ENCODE results near the gene AQP12B. TPM values are rescaled to one million over a fixed set of nuclear protein-coding genes. Genes with fewer than 3 reads are reported as not detected.

The AQP12B gene
- total RNA-seq, 1 donor from 2014 or later, result not detected

DNA sequence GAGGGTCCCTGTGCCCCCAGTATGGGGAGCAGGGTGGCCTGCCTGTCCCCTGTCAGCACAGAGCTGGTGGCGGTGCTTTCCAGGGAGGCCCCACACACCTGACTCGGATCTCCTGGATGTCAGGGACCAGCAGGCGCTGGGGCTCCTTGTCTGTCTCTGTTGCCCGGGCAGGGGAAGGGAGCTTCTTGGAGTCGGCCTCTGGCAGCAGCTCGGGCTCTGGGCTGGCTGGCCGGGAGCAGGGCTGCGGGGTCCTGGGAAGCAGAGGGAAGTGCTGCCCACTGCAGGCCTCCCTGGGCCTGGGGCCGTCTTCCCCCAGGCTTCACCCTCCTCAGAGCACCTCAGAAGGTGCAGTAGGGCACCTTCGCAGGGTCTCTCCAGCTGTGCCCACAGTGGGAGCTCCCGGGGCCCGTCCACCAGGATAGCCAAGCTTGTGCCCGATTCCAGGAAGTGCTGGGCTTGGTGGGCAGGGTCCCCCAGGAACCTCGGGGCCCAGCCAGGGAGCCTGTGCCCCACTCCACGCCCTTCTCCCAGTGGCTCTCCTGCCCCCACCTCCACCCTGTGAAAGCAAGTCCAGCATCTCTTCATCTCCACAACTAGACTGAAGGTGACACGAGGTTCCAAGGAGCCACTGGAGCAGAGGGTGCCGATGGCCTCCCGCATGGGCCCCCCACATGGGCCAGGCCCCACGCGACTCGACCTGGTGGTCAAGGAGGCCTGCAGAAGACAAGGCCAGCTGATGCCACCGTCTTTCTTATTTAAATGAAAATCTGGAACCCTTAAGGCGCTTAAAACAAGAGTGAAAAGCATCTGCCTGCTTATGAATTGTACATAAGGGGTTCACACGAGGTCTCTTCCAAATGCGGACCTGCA, 37.2 kb upstream of the AQP12B start:
- no peak for ATAC-seq (ENCODE audit: poor library complexity)
- no peak for DNase-seq
- intact Hi-C loops (cut with DNase I), result no loop called here

- DNase-seq (no peak), ATAC-seq (ENCODE audit: poor library complexity) (peak; percentile 14)
Measured at GRCh38 chr2:240718896-240719490, 36.3 kb upstream of the AQP12B start.

GRCh38 chr2:240717681-240718581, 35.2 kb upstream of the AQP12B start:
- DNase-seq (peak; percentile 28), ATAC-seq (ENCODE audit: poor library complexity) (no peak)
- intact Hi-C loops (cut with DNase I), result no loop called here

More at GRCh38 chr2:240718896-240719490, 36.3 kb upstream of the AQP12B start:
- intact Hi-C loops (cut with DNase I), result no loop called here

GRCh38 chr2:240717181-240717641, 34.5 kb upstream of the AQP12B start:
- ATAC-seq (ENCODE audit: poor library complexity) (no peak), DNase-seq (peak; percentile 20)
- intact Hi-C loops (cut with DNase I), result no loop called here

- intact Hi-C loops (cut with DNase I), result no loop called here
- ATAC-seq (ENCODE audit: poor library complexity) (no peak), DNase-seq (peak; percentile 10)
Measured at GRCh38 chr2:240716130-240716798, 33.6 kb upstream of the AQP12B start.

DNA sequence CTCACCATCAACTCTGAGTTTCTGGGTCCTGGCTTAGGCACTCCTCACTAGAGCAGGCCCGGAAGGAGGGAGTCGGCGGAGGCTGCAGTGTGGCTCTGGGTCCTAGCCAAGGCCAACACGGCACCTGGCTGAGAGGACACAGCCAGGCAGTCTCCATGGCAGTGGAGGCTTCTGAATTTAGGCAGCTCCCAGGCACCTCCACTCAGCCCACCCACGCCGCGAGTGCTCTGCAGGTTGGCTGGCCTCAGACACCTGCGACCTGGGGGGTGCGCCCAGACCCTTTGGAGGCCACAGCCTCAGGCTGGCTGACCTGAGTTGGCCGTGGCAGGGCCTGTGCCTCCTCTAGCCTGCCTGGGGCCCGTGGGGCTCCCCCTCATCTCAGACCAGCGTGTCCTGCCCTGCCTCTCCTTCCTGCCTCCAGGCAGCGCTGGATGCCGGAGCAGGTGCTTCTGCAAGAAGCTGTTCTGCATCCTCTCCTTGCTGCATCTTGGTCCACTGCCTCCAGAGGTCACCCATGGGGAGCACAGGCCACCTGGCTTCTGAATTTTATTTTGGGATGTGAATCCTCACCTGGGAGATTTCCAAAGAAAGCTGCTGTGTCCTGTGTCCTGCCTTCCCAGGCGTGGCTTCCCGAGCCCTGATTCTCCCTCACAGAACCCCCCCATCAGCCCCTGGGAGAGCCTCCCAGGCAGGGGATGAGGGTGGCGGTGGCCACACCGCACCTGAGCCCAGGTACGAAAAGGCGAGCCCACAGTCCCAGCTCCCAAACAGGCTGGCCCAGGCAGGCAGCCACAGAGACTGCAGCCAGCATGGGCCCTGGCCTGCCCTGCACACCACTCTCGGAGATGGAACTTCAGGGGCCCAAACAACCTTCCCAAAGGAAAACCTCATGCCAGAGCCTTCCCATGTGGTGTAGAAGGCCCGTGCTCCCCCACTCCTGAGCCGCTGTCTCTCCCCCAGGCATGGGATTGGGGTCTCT, 32.4 kb upstream of the AQP12B start:
- intact Hi-C loops (cut with DNase I), result no loop called here

GRCh38 chr2:240713928-240714746, 31.5 kb upstream of the AQP12B start:
- intact Hi-C loops (cut with DNase I), result no loop called here
- ATAC-seq (ENCODE audit: poor library complexity) (no peak), DNase-seq (peak; percentile 36)

More for the DNA sequence above, 32.4 kb upstream of the AQP12B start:
- ATAC-seq (ENCODE audit: poor library complexity) (no peak), DNase-seq (peak; percentile 33)

DNA sequence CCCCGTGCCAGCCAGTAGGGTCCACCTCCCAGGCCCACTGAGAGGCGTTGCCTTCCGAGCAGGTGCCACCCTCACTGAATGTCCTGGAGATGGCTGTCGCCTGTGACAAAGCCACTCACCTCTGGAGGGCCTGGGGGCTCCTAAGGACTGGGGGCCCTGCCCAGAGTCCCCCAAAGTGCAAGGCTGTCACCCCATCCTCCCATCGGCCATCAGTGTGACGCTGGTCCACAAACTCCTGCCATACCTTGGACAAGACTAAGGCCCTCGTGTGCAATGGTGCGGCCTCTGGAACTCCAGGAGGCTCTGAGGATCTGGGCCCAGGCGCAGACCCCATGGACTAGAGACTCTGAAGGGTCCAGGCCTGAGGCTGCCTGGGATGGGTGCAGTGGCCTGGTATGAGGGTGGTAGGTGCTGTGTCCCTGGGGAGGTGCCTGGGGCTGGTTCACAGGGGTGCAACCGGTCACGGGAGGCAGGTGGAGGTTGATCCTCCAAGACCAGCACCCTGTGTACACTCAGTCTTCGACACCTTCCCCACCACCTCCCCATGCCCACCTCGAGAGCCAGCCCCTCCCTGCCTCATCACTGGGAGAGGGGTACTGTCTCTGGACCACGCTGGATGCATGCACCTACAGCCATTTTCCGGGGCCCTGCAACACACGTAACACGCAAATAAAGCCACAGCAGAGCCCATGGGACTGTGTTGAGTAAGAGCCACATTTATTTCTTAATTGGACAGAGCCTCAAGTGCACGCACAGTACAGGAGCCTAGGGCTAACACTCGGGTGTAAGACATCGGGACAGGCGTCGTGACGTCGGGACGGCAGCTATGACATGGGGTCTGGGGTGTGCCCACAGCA, 30.6 kb upstream of the AQP12B start:
- intact Hi-C loops (cut with DNase I), result no loop called here
- ATAC-seq (ENCODE audit: poor library complexity), result no peak
- peak; percentile 37 for DNase-seq

DNA sequence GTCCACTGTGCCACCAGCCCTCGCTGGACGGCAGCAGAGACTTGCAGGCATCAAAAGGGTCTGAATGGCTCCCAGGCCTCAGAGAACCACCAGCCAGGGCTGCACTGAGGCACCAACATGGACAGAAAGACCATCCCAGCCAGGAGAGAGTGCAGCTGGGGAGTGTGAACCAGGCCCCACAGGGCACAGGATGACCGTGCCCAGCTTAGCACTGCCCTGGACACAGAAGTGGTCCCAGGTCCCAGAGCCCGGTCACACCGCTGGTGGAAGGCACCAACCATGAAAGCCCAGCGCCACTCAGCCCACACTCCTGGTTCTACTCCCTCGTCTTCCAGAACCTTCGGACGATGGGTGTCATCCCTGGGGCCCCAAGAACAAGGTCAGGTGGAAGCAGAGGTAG, 29.4 kb upstream of the AQP12B start:
- ATAC-seq (ENCODE audit: poor library complexity), result no peak
- peak; percentile 29 for DNase-seq
- intact Hi-C loops (cut with DNase I), result no loop called here

- DNase-seq (peak; percentile 17), ATAC-seq (ENCODE audit: poor library complexity) (no peak)
- intact Hi-C loops (cut with DNase I), result no loop called here
Measured at GRCh38 chr2:240711701-240712100, 29.0 kb upstream of the AQP12B start.

DNA sequence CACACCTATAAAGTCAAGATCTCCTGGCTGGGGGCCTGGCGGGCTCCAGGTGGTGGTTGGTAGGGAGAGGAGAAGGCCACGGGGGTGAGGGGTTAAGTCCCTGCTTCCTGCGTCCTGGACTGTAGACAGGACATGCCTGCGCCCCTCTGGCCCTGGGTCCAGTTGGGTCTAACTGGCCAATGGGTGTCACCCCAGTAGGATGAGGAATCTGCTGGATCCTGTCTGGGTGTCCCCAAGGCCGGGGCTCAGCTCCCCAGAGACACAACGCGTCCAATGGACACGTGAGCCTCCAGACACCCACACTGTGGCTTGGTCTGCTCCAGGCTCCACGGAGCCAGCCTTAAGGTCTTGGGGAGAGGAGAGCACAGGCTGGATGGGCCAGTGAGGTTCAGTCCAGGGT, 28.6 kb upstream of the AQP12B start:
- intact Hi-C loops (cut with DNase I), result no loop called here
- ATAC-seq (ENCODE audit: poor library complexity) (no peak), DNase-seq (peak; percentile 26)

- no peak for ATAC-seq (ENCODE audit: poor library complexity)
- intact Hi-C loops (cut with DNase I), result no loop called here
- no peak for DNase-seq
Measured at GRCh38 chr2:240708457-240708856, 25.8 kb upstream of the AQP12B start.

- intact Hi-C loops (cut with DNase I), result no loop called here
- ATAC-seq (ENCODE audit: poor library complexity) (no peak), DNase-seq (peak; percentile 14)
Measured at GRCh38 chr2:240707821-240708220, 25.1 kb upstream of the AQP12B start.

DNA sequence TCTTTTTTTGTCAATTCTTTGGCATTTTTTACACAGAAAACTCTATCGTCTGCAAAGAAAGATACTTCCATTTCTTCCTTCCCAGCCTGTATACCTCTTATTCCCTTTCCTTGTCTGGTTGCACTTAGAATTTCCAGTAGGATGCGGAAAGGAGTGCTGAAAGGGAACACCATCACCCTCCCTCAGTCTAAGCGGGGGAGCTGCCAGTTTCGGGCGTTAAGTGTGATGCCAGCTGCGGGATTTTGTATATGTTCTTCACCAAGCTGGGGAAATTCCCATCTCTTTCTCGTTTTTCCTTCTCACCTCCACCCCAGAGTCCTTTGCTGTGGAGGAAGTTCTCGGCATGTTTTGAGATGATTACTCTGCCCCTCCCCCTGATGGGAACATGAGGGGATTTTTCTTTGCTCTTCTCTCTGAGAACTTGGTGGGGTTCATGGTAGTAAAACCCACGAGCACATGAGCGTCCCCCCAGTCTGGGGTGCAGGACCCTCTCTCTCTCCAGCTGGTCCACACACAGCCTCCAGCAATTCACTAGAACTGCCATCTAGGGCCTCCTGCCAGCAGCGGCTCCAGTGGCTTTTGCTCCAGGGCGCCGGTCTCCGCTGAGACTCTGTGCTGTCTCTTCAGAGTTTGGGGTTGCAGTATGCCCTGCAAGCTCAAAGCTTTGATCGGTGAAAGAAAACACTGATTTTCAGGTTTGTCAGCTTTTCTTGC, 24.5 kb upstream of the AQP12B start:
- peak; percentile 26 for DNase-seq
- ATAC-seq (ENCODE audit: poor library complexity), result no peak
- intact Hi-C loops (cut with DNase I), result no loop called here

GRCh38 chr2:240705204-240705791, 22.6 kb upstream of the AQP12B start:
- ATAC-seq (ENCODE audit: poor library complexity) (no peak), DNase-seq (peak; percentile 22)
- intact Hi-C loops (cut with DNase I), result no loop called here

All from Right ventricle myocardium superior (tissue), 1 donor.